GM13977 (cell line): ENCODE measurements around the gene ZNF670.
"Not testable (repeated sequence)": the region's sequence is repeated elsewhere in the genome, so short reads cannot be mapped to it uniquely, and the experiment has no call there.

Experiments used
- DNase-seq: peaks from one replicate; pipeline ENCODE4 v3.0.0; 2012; ENCODE audit warnings: low spot score
- CTCF ChIP-seq: IDR thresholded peaks from 2 replicates; pipeline ENCODE4 v1.5.1; 2012; ENCODE audit warnings: mild to moderate bottlenecking, control low read depth; ENCODE audit not compliant: insufficient read depth; ENCODE audit errors: extremely low read depth, missing control alignments
- in situ Hi-C: fragments of 300-500 bp; cut with MboI; formaldehyde crosslinking; loops from one replicate; pipeline ENCODE4 v1.12.0; 2022; ENCODE audit warnings: low sequenced_read_pairs, low pct_unique_long_range_greater_than_20kb, mixed read lengths, inconsistent platforms; ENCODE audit not compliant: unreplicated experiment

Gene ZNF670

GRCh38 chr1:247056071-247056470 is 22.5 kb downstream of the ZNF670 start:
- no peak for DNase-seq
- in situ Hi-C loops: no loop called here
- no peak for TF ChIP-seq CTCF

- DNase-seq: no peak
- no peak for TF ChIP-seq CTCF
- in situ Hi-C loops: no loop called here
Observed at GRCh38 chr1:247054992-247055415, 23.6 kb downstream of the ZNF670 start.

- DNase-seq: no peak
- no peak for TF ChIP-seq CTCF
- in situ Hi-C loops: no loop called here
Observed at GRCh38 chr1:247047702-247048101, 30.9 kb downstream of the ZNF670 start.

GRCh38 chr1:247047260-247047659 is 31.4 kb downstream of the ZNF670 start:
- in situ Hi-C loops: no loop called here
- TF ChIP-seq CTCF: no peak
- no peak for DNase-seq

GRCh38 chr1:247043406-247043805 is 35.2 kb downstream of the ZNF670 start:
- DNase-seq: no peak
- TF ChIP-seq CTCF: no peak
- in situ Hi-C loops: no loop called here

GRCh38 chr1:247037511-247038320 is 40.9 kb downstream of the ZNF670 start:
- in situ Hi-C loops: no loop called here
- TF ChIP-seq CTCF: no peak
- DNase-seq: no peak

GRCh38 chr1:247032306-247032705 is 46.3 kb downstream of the ZNF670 start:
- DNase-seq, in situ Hi-C loops: not testable (repeated sequence)
